ENCODE data around the gene ATP10A.

- TF ChIP-seq CTCF (IDR thresholded peaks at IDR 0.05) (no peak), EP300 (IDR thresholded peaks at IDR 0.05) (no peak), POLR2A (IDR thresholded peaks at IDR 0.05) (no peak)
These were observed 69.6 kb downstream of the ATP10A start for GRCh38 chr15:25793354-25794050.

Measured in ovary (tissue), 3 donors.